Coronary artery (tissue), 2 donors: ENCODE data around the gene DNAJC5.
"Not testable (repeated sequence)": the region's sequence is repeated elsewhere in the genome, so short reads cannot be mapped to it uniquely, and the experiment has no call there.

Experiments
- DNase-seq: peaks from one replicate; pipeline ENCODE4 v3.0.0-alpha.2; 2017; ENCODE audit warnings: low spot score
- H3K27ac ChIP-seq, 2 donors: fragments of 200-600 bp; sonication (generic); one replicate each; pipeline ENCODE4 v1.5.1; 2016 to 2019
- H3K4me3 ChIP-seq: fragments of 200-600 bp; sonication (generic); 2 replicates; pipeline ENCODE4 v1.5.1; 2016; ENCODE audit warnings: mild to moderate bottlenecking, moderate library complexity
- TF ChIP-seq, protein P1 (sequence below): fragments of 200-600 bp; sonication (generic); IDR thresholded peaks from one replicate; pipeline ENCODE4 v1.5.1; 2019; ENCODE audit warnings: antibody characterized with exemption

DNAJC5 gene

DNA sequence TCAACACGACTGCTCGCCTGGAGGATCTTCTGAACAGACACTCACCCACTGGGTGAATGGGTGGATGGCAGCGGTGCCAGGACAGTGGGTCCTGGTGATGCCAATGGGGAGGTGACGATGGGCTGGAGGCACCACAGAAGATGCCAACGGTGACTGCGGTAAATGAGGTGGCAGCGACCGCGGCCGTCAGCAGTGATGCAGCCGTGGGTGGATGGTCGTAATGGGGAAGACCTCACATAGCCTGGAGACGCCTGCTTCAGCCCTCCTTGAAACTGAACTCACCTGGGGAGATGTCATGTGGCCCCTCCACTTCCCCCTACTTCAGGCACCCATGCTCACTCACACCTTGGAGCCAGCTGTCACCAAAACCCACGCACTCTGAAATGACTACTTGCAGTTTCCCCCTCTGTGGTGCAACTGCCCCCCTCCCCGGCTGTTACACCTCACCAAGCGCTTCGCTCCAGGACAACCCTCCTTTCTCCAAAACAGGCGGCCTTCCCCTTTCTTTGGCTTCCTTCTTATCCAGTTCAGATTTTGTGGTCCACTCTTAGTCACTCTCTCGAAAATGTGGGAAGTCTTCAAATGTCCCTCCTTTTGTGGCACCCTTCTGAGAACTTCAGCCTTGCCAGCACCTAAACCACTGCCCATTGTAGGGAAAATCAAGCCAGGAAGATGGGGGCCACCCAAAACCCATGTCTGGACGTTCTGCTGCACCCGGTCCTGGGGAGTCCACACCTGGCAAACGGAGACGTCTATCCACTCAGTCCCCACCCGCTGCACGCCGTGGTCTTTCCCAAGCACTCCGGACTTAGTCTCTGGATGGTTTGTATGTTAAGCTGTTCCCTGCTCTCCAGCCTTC, 44.0 kb upstream of the DNAJC5 start:
- no peak for DNase-seq
- Histone ChIP-seq H3K4me3 (no peak overlapping the region), H3K27ac (no peak overlapping the region)
- TF ChIP-seq, protein P1, sequence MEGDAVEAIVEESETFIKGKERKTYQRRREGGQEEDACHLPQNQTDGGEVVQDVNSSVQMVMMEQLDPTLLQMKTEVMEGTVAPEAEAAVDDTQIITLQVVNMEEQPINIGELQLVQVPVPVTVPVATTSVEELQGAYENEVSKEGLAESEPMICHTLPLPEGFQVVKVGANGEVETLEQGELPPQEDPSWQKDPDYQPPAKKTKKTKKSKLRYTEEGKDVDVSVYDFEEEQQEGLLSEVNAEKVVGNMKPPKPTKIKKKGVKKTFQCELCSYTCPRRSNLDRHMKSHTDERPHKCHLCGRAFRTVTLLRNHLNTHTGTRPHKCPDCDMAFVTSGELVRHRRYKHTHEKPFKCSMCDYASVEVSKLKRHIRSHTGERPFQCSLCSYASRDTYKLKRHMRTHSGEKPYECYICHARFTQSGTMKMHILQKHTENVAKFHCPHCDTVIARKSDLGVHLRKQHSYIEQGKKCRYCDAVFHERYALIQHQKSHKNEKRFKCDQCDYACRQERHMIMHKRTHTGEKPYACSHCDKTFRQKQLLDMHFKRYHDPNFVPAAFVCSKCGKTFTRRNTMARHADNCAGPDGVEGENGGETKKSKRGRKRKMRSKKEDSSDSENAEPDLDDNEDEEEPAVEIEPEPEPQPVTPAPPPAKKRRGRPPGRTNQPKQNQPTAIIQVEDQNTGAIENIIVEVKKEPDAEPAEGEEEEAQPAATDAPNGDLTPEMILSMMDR, result no peak

DNA sequence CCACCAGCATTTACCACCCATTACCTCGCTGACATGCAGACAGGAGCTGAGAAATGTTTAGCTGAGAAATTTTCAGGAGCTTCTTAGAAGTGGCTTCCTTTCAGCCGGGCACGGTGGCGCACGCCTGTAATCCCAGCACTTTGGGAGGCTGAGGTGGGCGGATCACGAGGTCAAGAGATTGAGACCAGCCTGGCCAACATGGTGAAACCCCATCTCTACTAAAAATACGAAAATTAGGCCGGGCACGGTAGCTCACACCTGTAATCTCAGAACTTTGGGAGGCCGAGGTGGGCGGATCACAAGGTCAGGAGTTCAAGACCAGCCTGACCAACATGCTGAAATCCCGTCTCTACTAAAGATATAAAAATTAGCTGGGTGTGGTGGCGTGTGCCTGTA, 43.4 kb upstream of the DNAJC5 start:
- H3K27ac ChIP-seq, H3K4me3 ChIP-seq, DNase-seq: not testable (repeated sequence)

DNA sequence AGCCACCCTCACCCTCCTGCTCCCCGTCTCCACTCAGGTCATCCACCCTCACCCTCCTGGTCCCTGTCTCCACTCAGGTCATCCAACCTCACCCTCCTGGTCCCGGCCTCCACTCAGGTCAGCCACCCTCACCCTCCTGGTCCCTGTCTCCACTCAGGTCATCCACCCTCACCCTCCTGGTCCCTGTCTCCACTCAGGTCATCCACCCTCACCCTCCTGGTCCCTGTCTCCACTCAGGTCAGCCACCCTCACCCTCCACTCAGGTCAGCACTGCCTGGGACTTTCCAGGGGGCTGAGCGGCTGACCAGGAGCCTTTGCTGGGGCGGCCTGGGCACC, 41.2 kb upstream of the DNAJC5 start:
- not testable (repeated sequence) for H3K4me3 ChIP-seq, DNase-seq
- peak overlapping the region in 1 of 2 donors; percentile 78 for H3K27ac ChIP-seq

DNA sequence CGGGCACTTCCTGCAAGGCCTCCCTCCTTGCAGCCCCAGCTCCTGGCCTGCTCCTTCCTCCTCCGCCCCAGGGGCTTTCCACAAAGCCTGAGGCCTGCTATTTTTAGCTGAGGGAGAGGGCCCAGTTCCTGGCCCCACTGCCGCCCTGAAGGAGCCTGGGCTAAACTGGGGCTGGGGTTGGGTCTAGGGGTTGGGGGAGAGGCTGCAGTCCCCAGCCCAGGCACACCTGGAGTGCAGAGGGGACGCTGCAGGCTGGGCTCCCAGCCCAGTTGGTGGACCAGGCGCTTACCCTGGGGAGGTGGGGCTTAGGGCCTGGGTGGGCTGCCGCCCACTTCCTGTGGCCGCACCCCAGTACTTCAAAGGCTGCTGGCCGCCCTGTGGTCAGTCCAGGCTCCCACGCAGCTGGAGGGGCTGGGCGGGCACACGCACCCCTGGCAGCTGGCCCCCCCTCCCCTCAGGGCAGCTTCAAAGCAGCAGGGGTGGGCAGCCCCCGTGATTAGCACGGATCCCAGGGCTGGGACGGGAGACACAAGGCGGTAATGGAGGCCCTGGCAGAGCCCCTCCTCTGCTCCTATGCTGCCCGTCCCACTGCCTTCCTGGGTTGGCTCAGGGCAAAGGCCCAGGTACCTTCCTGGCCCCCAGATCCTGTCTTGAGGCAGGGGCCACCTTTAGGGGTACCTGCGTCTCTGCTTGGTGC, 40.7 kb upstream of the DNAJC5 start:
- H3K27ac ChIP-seq, result peak overlapping the region in 1 of 2 donors; percentile 78
- H3K4me3 ChIP-seq, result peak overlapping the region; percentile 59
- no peak for DNase-seq
- TF ChIP-seq, protein P1, result no peak

DNA sequence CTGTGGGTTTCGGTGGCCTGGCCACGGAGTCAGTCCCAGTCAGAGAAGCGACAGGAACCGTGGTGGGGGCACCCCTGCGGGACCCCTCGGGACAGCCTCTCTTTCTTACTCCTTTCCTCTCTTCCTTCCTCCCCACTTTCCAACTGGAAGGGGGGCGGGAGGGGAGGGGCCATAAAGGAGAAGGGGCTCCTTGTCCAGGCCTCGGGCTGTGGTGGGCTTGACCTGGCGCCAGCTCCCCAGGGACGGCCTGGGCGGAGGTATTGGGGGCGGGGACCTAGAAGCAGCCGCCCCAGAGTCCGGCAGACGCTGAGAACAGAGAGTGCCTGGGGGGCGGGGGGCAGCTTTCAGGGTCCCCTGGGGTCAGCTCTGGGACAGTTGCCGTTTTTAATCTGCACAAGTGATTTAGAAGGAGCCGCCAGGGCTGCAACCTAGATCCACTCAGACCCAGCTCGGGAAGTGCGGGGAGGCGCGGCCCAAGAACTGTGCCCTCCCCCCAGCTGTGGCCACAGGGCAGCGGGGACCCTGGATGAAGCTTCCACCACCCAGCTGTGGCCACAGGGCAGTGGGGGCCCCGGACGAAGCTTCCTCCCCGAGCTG, 40.1 kb upstream of the DNAJC5 start:
- DNase-seq, result no peak
- peak overlapping the region; percentile 59 for H3K4me3 ChIP-seq
- TF ChIP-seq, protein P1, result no peak
- H3K27ac ChIP-seq, result peak overlapping the region in 1 of 2 donors; percentile 78

DNA sequence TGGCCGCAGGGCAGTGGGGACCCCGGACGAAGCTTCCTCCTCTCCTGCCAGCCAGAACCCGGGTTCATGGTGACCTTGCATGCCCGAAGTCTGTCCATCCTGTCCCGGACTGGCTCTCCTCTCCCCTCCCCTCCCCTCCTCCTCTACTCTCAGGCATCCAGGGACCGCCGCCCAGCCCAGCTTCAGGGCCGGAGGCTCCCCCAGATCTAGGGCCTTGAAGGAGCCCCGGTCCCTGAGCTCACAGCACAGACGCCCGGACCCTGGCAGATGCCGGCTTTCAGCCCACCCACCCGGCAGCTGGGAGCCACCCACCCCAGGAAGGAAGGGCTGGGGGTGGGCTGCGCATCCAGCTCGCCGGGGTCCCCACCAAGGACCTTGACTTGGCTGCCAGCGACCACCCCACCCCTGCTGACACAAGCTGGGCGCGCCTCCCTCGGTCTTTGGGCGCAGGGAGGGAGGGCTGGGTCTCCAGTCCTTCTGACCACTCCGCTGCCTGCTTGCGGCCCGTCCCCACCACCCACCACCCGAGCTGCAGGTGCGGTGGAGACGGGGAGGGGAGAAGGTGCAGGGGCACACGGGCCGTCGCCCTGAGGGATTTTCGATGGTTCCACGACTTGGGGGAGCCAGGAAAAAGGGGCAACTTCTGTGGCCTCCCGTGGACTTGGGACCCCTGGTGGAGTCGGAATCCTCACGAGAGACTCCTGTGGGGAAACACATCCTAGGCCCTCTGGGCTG, 39.4 kb upstream of the DNAJC5 start:
- peak overlapping the region in 1 of 2 donors; percentile 78 for H3K27ac ChIP-seq
- TF ChIP-seq, protein P1, result no peak
- peak overlapping the region; percentile 59 for H3K4me3 ChIP-seq
- no peak for DNase-seq

DNA sequence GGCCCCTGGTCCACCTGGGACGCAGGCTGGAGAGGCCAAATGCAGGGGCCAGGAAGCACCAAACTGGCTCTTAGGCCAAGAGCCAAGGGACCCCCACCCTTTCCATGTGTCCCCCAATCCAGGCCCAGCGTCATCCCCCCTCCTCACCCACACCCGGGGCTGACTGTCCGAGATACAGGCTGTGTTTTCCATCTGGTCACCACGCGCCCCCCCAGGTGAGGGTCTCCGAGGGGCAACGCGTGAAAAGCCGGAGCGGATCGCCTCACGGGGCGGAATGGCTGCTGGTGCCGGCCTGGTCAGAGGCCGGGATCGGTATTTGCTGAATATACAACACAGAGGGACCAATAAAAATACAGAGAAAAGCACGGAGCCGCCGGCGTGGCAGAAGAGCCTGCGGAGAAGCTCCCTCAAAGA, 38.8 kb upstream of the DNAJC5 start:
- Histone ChIP-seq H3K27ac (no peak overlapping the region), H3K4me3 (no peak overlapping the region)
- TF ChIP-seq, protein P1, result no peak
- no peak for DNase-seq
